Caco-2 (cell line): ENCODE measurements around the gene ZSCAN31. TPM values are rescaled to one million over a fixed set of nuclear protein-coding genes. Genes with fewer than 3 reads are reported as not detected.
"Not testable (repeated sequence)": the region's sequence is repeated elsewhere in the genome, so short reads cannot be mapped to it uniquely, and the experiment has no call there.

ENCODE experiments used
- BruUV-seq: library from RNA; stranded (reverse); fragments of 400-500 nt; replicated peaks from 2 replicates; lab custom pipeline; 2021; lab: Mats Ljungman, UMichigan
- CTCF ChIA-PET: fragments of 300-600 bp; sonication (Branson Sonifier 250); formaldehyde crosslinking; loops from one replicate; lab custom pipeline; 2022; ENCODE audit warnings: antibody characterized with exemption; lab: Charles Lee
- POLR2A ChIA-PET: fragments of 300-600 bp; sonication (Branson Sonifier 250); formaldehyde crosslinking; loops from one replicate; lab custom pipeline; 2022; ENCODE audit warnings: antibody characterized with exemption; lab: Charles Lee
- DNase-seq, 2 experiments: peaks; one replicate each; pipeline versions ENCODE4 v3.0.0 to v3.0.0-alpha.2; 2020 to 2022
- H3K27me3 ChIP-seq: replicated peaks from 2 replicates; pipeline ENCODE4 v1.6.0; 2011; ENCODE audit warnings: low read length; ENCODE audit not compliant: control insufficient read depth, insufficient read depth
- H3K36me3 ChIP-seq: 2 replicates; pipeline ENCODE4 v1.5.1; 2011; ENCODE audit warnings: low read length; ENCODE audit not compliant: control insufficient read depth, insufficient read depth
- H3K4me1 ChIP-seq: fragments of 250-450 bp; sonication (Bioruptor Pico); 2 replicates; pipeline ENCODE4 v1.5.1; 2020; ENCODE audit warnings: mild to moderate bottlenecking
- H3K4me3 ChIP-seq: 2 replicates; pipeline ENCODE4 v1.5.1; 2011; ENCODE audit warnings: low read depth, mild to moderate bottlenecking, control low read depth, low read length
- H3K9me3 ChIP-seq: fragments of 250-450 bp; sonication (Bioruptor Pico); 2 replicates; pipeline ENCODE4 v1.5.1; 2020; ENCODE audit warnings: mild to moderate bottlenecking, moderate library complexity
- H3K27ac Mint-ChIP-seq: one replicate; pipeline ENCODE4 v1.8.0; 2022; ENCODE audit warnings: mixed read lengths; ENCODE audit not compliant: unreplicated experiment
- H3K27me3 Mint-ChIP-seq: one replicate; pipeline ENCODE4 v1.8.0; 2022; ENCODE audit warnings: mixed read lengths; ENCODE audit not compliant: insufficient read depth, unreplicated experiment
- H3K36me3 Mint-ChIP-seq: one replicate; pipeline ENCODE4 v1.8.0; 2022; ENCODE audit warnings: mild to moderate bottlenecking, mixed read lengths; ENCODE audit not compliant: insufficient read depth, unreplicated experiment
- H3K4me1 Mint-ChIP-seq: one replicate; pipeline ENCODE4 v1.8.0; 2022; ENCODE audit warnings: low read depth, mixed read lengths; ENCODE audit not compliant: unreplicated experiment
- H3K4me3 Mint-ChIP-seq: one replicate; pipeline ENCODE4 v1.8.0; 2022; ENCODE audit warnings: mild to moderate bottlenecking, moderate library complexity, mixed read lengths; ENCODE audit not compliant: unreplicated experiment
- H3K9me3 Mint-ChIP-seq: one replicate; pipeline ENCODE4 v1.8.0; 2022; ENCODE audit warnings: mixed read lengths; ENCODE audit not compliant: unreplicated experiment
- CTCF ChIP-seq, 2 experiments: fragments of 200-600 bp in 1 of 2; IDR thresholded peaks; 1 replicate in 1 of 2; 2 replicates in 1 of 2; pipeline versions ENCODE4 v1.5.1 to v1.8.0; 2011 to 2022; ENCODE audit warnings: antibody characterized with exemption in 1 of 2, control low read depth in 1 of 2, inconsistent platforms in 1 of 2, low read depth in 1 of 2, low read length in 1 of 2, mild to moderate bottlenecking in 1 of 2, moderate library complexity in 1 of 2; ENCODE audit not compliant: insufficient read depth in 1 of 2, severe bottlenecking in 1 of 2, unreplicated experiment in 1 of 2
- intact Hi-C: fragments of 100-400 bp; cut with micrococcal nuclease; formaldehyde crosslinking; loops from one replicate; pipeline ENCODE4 v1.10.0; 2022; ENCODE audit not compliant: unreplicated experiment
- total RNA-seq: library from RNA; stranded (reverse); gene quantifications from 2 replicates; pipeline ENCODE4 v1.2.3, GENCODE V29; 2022

Gene ZSCAN31
- total RNA-seq, 1 experiment from 2014 or later: 1.7 TPM

- TF ChIP-seq CTCF (IDR thresholded peaks at IDR 0.05; ENCODE audit: insufficient read depth in 1 of 2, low read depth in 1 of 2, low read length in 1 of 2, severe bottlenecking in 1 of 2, unreplicated experiment in 1 of 2): no peak
- Histone ChIP-seq H3K36me3 (no peaks in the 10 kb centered on the region), H3K4me1 (no peaks in the 10 kb centered on the region), H3K9me3 (no peaks in the 10 kb centered on the region), H3K4me3 (no peak overlapping the region), H3K27me3 (no peaks in the 10 kb centered on the region)
- H3K27me3 Mint-ChIP-seq: no peaks in the 10 kb centered on the region
- no peaks in the 10 kb centered on the region for H3K9me3 Mint-ChIP-seq
- no peaks in the 10 kb centered on the region for H3K36me3 Mint-ChIP-seq
- no peaks in the 10 kb centered on the region for H3K4me1 Mint-ChIP-seq
- H3K4me3 Mint-ChIP-seq: no peak overlapping the region
- CTCF ChIA-PET: no interaction called here
- no TSS peak for BruUV-seq
- POLR2A ChIA-PET: no interaction called here
- no peak for DNase-seq
- intact Hi-C loops: no loop called here
- no peak overlapping the region for H3K27ac Mint-ChIP-seq
These were observed 32.6 kb upstream of the ZSCAN31 start for GRCh38 chr6:28368522-28368921.

- H3K4me3 Mint-ChIP-seq, H3K27me3 Mint-ChIP-seq, H3K9me3 ChIP-seq, POLR2A ChIA-PET, H3K4me1 Mint-ChIP-seq, H3K9me3 Mint-ChIP-seq, H3K4me1 ChIP-seq, DNase-seq, H3K27ac Mint-ChIP-seq, CTCF ChIA-PET, intact Hi-C loops, H3K4me3 ChIP-seq, H3K36me3 ChIP-seq, H3K36me3 Mint-ChIP-seq, H3K27me3 ChIP-seq: not testable (repeated sequence)
- BruUV-seq: TSS peak; percentile 9
These were observed 29.6 kb upstream of the ZSCAN31 start for GRCh38 chr6:28365590-28365989.

GRCh38 chr6:28360961-28361360 is 25.0 kb upstream of the ZSCAN31 start:
- Mint-ChIP-seq H3K27ac (no peak overlapping the region), H3K4me3 (no peak overlapping the region), H3K4me1 (no peaks in the 10 kb centered on the region), H3K9me3 (no peaks in the 10 kb centered on the region), H3K36me3 (no peaks in the 10 kb centered on the region), H3K27me3 (no peaks in the 10 kb centered on the region)
- 0 out of 2 replicates have a peak, but pooled peaks cover 6% of the 10 kb centered on the region for H3K4me1 ChIP-seq
- H3K36me3 ChIP-seq: no peaks in the 10 kb centered on the region
- CTCF ChIA-PET: no interaction called here
- POLR2A ChIA-PET: no interaction called here
- H3K27me3 ChIP-seq: no peaks in the 10 kb centered on the region
- no peak for DNase-seq
- H3K9me3 ChIP-seq: no peaks in the 10 kb centered on the region
- intact Hi-C loops: no loop called here
- TF ChIP-seq CTCF (IDR thresholded peaks at IDR 0.05; ENCODE audit: insufficient read depth in 1 of 2, low read depth in 1 of 2, low read length in 1 of 2, severe bottlenecking in 1 of 2, unreplicated experiment in 1 of 2): no peak
- no peak overlapping the region for H3K4me3 ChIP-seq
- BruUV-seq: no TSS peak

GRCh38 chr6:28359562-28359961 is 23.6 kb upstream of the ZSCAN31 start:
- H3K36me3 ChIP-seq, H3K27ac Mint-ChIP-seq, H3K4me3 ChIP-seq, POLR2A ChIA-PET, H3K36me3 Mint-ChIP-seq, DNase-seq, H3K9me3 Mint-ChIP-seq, BruUV-seq, H3K4me3 Mint-ChIP-seq, H3K9me3 ChIP-seq, H3K27me3 ChIP-seq, H3K4me1 Mint-ChIP-seq, intact Hi-C loops, H3K27me3 Mint-ChIP-seq, CTCF ChIA-PET: not testable (repeated sequence)
- 0 out of 2 replicates have a peak, but pooled peaks cover 14% of the 10 kb centered on the region for H3K4me1 ChIP-seq
